Dedifferentiated amniotic fluid mesenchymal stem cell (primary cell): ENCODE results near the gene EIF4G1.
"Not testable (repeated sequence)": the region's sequence is repeated elsewhere in the genome, so short reads cannot be mapped to it uniquely, and the experiment has no call there.

Experiments
- DNase-seq: peaks from one replicate; pipeline ENCODE4 v3.0.0-alpha.2; 2016; ENCODE audit errors: extremely low spot score

The EIF4G1 gene, protein sequence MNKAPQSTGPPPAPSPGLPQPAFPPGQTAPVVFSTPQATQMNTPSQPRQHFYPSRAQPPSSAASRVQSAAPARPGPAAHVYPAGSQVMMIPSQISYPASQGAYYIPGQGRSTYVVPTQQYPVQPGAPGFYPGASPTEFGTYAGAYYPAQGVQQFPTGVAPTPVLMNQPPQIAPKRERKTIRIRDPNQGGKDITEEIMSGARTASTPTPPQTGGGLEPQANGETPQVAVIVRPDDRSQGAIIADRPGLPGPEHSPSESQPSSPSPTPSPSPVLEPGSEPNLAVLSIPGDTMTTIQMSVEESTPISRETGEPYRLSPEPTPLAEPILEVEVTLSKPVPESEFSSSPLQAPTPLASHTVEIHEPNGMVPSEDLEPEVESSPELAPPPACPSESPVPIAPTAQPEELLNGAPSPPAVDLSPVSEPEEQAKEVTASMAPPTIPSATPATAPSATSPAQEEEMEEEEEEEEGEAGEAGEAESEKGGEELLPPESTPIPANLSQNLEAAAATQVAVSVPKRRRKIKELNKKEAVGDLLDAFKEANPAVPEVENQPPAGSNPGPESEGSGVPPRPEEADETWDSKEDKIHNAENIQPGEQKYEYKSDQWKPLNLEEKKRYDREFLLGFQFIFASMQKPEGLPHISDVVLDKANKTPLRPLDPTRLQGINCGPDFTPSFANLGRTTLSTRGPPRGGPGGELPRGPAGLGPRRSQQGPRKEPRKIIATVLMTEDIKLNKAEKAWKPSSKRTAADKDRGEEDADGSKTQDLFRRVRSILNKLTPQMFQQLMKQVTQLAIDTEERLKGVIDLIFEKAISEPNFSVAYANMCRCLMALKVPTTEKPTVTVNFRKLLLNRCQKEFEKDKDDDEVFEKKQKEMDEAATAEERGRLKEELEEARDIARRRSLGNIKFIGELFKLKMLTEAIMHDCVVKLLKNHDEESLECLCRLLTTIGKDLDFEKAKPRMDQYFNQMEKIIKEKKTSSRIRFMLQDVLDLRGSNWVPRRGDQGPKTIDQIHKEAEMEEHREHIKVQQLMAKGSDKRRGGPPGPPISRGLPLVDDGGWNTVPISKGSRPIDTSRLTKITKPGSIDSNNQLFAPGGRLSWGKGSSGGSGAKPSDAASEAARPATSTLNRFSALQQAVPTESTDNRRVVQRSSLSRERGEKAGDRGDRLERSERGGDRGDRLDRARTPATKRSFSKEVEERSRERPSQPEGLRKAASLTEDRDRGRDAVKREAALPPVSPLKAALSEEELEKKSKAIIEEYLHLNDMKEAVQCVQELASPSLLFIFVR (N-terminal part only)

DNA sequence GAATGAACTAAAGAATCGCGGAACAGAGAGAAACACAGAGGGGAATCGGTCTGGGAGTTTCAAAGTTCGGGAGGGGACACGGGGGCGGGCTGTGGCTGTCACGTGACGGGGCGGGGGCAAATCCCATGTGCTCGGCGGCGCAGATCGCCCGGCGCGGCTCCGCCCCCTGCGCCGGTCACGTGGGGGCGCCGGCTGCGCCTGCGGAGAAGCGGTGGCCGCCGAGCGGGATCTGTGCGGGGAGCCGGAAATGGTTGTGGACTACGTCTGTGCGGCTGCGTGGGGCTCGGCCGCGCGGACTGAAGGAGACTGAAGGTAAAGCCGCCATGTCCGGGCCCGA lies at the start of gene EIF4G1:
Gene EIF4G1, plus strand, starts transcription at position 244 of the 337 bp plus-strand sequence. CDS start 1,191 bp downstream, outside the sequence.
- DNase-seq, result peak; percentile 83

DNA sequence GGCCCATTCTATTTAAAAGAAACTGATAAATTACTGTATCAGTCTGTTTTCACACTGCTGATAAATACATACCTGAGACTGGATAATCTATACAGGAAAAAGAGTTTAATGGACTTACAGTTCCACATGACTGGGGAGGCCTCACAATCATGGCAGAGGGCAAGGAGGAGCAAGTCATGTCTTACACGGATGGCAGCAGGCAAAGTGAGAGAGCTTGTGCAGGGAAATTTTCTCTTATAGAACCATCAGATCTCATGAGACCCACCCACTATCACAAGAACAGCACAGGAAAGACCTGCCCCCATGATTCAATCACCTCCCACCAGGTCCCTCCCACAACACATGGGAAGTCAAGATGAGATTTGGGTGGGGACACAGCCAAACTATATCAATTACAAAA lies 47.2 kb upstream of the EIF4G1 start:
- not testable (repeated sequence) for DNase-seq

DNA sequence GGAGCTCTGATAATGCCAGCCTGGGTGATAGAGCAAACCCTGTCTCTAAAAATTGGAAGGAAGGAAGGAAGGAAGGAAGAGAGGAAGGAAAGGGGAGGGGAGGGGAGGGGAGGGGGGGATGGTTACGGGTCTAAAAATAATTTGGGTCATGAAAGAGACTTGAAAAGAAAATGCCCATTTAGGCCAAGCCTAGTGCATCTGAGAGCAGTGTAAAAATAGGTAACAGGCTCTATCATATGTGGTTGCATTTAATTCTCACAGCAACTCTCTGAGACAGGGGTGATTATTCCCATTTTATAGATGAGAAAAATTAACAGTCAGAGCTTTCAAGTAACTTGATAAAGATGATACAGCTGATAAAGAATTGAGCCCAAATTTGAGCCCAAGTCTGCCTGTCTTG lies 42.1 kb upstream of the EIF4G1 start:
- DNase-seq, result no peak

DNA sequence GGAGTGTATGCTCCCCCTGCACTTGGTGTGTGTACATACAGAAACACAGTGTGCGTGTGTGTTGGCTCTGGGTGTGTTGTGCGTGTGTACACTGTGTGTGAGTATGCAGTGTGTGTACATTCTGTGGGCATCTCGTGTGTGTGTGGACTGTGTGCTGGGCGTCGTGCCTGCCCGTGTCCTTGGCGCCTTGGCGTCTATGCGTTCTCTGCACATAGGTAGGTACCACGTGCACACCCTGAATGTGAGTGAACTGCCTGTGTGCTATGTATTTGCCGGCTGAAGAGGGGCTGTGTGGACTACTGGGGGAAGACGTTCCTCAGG lies 39.1 kb upstream of the EIF4G1 start:
- DNase-seq, result no peak

DNA sequence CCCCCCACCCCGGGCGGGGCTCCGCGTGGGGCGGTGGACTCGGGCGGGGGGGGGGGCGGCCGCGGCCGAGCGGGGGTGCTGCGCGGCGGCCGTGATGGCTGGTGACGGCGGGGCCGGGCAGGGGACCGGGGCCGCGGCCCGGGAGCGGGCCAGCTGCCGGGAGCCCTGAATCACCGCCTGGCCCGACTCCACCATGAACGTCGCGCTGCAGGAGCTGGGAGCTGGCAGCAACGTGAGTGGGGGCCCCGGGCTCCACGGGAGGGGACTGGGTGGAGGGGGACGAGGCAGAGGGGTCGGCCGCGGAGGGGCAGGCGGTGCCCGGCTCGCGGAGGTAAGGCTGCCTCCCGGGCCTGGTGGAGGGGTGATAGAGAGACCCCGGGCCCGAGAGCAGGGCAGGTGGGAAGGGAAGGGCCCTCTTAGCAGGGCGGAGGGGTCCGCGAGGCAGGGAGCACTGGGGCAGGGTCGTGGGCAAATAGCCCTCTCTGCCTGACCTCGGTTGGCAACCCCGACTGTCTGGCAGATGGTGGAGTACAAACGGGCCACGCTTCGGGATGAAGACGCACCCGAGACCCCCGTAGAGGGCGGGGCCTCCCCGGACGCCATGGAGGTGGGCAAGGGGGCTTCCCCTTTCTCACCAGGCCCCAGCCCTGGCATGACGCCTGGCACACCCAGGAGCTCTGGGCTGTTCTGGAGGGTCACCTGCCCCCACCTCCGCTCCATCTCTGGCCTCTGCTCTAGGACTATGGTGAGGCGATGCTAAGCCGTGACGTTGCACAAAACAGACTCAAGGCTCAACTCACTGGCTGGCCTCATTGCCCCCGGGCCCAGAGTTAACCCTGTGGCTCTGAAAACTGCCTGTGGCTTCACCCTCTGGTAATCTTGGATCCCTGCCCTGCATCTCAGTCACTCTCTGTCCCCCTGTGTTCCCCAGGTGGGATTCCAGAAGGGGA lies 38.2 kb upstream of the EIF4G1 start, which contains the start of gene ECE2:
Gene ECE2, plus strand, starts transcription at position 62 of the 950 bp plus-strand sequence. Its CDS starts 132 bp downstream, at position 194.
- DNase-seq, result no peak

DNA sequence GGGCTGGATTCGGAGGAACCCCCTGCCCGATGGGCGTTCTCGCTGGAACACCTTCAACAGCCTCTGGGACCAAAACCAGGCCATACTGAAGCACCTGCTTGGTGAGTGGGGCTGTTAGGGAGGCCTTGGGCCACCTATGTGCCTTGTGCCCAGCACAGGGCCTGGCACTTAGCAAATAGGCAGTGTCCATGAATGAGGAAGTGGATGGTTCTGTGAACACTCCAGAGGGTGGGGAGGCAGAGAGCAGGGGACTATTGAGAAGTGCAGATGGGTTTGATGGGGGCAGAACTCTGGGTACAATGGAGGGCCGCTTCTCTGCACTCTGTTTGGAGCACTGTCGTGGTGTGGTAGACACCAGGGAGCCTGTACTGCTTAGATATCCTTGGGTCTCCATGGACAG lies 37.0 kb upstream of the EIF4G1 start:
- no peak for DNase-seq

DNA sequence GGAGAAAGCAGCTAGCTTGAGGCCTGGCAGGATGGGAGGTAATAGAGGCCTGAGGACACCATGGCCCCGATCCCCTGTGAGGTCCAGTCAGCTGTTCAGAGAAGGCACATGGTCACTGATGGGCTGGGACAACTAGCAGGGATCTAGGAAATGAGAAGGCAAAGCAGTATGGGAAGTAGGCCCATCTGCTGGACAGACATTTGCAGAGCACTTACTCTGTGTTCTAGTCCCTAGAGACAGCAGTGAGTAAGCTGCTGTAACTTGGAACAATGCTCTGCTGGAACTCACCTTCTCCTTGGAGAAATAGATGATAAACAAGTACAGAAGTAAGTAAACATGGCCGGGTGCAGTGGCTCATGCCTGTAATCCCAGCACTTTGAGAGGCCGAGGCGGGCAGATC lies 31.5 kb upstream of the EIF4G1 start:
- DNase-seq, result no peak

DNA sequence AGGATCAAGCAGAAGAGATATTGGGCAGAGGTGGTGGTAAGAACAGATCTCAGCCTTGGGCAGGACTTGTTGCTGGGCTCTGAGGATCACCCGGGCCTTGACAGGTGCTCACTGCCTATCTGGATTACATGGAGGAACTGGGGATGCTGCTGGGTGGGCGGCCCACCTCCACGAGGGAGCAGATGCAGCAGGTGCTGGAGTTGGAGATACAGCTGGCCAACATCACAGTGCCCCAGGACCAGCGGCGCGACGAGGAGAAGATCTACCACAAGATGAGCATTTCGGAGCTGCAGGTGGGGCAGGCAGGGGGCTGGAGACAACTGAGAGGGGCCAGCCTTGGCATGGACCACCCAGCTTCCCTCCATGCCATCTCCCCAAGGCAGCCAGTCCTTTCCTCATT lies 30.7 kb upstream of the EIF4G1 start:
- DNase-seq, result no peak

DNA sequence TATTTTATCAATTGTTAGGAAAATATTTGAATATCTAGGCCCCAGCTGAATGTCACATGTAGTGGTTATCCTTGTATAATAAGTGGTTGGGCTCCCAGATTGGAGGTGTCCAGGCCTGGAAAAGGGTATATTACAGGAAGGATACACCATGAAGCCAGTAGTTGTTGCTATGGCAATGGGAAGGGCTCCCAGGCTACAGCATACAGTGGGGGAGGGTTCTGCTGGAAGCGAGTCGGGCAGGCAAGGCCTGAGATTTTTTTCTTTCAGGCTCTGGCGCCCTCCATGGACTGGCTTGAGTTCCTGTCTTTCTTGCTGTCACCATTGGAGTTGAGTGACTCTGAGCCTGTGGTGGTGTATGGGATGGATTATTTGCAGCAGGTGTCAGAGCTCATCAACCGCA lies 29.7 kb upstream of the EIF4G1 start:
- DNase-seq, result peak; percentile 54

DNA sequence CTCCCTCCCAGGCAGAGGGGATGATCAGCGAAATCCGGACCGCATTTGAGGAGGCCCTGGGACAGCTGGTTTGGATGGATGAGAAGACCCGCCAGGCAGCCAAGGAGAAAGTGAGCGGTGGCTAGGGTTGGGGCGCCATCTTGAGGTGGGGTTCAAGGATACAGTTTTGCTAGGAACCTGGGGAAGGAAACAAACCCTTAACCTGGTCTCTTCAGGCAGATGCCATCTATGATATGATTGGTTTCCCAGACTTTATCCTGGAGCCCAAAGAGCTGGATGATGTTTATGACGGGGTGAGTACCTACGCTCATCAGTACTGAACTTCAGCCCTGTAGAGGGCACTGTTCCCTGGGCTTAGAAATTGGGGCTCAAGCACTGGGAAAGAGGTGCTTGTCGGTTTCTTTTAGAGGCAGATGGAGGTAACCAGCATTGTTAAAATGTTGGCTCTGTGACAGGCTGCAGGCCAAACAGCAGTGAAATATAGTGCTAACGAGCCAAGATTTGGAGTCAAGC lies 24.9 kb upstream of the EIF4G1 start:
- peak; percentile 36 for DNase-seq

DNA sequence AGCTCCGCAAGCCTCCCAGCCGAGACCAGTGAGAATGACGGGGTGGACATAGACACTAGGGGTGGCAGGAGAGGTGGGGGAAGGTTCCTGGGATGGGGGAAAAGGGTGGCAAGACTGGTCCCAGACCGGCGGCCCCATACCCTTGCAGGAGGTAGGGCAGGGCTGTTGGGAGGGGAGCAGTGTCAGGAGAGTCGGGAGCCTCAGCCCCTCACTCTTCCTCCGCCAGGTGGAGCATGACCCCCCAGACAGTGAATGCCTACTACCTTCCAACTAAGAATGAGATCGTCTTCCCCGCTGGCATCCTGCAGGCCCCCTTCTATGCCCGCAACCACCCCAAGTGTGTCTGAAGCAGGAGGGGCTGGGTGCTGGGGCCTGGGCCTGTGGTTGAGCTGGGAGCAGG lies 24.1 kb upstream of the EIF4G1 start:
- no peak for DNase-seq

DNA sequence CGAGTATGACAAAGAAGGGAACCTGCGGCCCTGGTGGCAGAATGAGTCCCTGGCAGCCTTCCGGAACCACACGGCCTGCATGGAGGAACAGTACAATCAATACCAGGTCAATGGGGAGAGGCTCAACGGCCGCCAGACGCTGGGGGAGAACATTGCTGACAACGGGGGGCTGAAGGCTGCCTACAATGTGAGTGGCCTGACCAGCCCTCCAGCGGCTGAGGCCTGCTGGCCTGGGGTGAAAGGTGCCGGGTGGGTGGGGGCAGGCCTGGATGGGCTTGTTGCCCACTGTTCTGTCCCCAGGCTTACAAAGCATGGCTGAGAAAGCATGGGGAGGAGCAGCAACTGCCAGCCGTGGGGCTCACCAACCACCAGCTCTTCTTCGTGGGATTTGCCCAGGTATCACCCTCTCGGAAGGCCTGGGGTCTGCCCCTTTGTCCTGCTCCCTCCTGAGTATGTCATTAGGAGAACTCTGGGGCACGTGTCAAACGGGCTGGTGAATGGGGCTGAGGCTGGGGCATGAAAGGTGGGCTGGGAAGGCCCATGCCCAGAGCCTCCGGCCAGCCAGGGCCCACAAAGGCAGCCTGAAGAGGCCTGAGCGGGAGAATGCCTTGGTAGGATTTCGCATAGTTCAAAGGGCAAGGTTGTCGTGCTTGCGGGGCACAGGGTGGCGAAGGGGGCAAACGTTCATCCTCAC lies 23.2 kb upstream of the EIF4G1 start:
- no peak for DNase-seq

DNA sequence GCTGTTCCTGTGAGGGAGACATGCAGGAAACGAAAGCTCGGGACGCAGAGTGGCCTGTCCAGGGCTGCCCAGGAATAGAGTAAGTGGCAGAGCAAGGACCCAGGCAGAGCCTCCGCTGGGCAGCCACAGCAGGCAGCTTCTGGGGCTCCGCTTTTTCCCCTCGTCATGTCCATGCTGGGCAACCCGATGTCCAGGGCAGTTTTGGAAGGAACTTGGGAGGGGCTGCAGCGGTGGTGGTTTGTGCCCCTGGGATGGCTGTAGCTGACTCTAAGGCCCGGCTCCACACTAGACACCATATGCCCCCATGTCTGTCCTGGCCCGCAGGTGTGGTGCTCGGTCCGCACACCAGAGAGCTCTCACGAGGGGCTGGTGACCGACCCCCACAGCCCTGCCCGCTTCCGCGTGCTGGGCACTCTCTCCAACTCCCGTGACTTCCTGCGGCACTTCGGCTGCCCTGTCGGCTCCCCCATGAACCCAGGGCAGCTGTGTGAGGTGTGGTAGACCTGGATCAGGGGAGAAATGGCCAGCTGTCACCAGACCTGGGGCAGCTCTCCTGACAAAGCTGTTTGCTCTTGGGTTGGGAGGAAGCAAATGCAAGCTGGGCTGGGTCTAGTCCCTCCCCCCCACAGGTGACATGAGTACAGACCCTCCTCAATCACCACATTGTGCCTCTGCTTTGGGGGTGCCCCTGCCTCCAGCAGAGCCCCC lies 22.5 kb upstream of the EIF4G1 start:
- no peak for DNase-seq

DNA sequence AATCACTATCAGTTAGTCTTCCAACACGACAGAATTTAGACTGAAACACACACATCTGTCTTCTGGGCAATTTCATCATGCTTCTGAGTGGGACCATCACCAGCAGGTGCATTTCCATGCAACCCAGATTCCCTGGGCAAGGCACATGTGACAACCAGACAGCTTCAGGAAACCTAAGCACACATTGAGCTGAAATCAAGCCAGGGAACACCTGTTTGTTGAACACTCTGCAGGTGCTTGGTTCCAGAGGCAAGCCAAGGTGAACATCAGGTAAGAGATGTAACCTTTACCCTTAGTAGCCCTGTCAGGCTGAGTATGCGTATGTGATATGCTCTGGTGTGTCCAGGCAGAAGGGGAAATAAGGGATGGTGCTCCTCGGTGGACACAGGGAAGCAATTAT lies 18.6 kb upstream of the EIF4G1 start:
- no peak for DNase-seq

DNA sequence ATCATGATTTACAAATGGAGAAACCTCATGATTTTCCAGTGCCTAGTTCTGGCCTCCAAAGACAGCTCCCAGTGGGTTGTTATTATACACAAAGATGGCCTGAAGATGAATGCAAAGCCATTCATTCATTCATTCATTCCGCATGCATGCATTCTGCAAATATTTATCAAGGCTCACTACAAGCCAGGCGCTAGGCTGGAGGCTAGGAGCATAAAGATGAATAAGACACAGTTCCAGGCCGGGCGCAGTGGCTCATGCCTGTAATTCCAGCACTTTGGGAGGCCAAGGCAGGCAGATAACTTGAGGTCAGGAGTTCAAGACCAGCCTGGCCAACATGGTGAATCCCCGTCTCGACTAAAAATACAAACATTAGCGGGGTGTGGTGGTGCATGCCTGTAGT lies 17.8 kb upstream of the EIF4G1 start:
- DNase-seq, result no peak

DNA sequence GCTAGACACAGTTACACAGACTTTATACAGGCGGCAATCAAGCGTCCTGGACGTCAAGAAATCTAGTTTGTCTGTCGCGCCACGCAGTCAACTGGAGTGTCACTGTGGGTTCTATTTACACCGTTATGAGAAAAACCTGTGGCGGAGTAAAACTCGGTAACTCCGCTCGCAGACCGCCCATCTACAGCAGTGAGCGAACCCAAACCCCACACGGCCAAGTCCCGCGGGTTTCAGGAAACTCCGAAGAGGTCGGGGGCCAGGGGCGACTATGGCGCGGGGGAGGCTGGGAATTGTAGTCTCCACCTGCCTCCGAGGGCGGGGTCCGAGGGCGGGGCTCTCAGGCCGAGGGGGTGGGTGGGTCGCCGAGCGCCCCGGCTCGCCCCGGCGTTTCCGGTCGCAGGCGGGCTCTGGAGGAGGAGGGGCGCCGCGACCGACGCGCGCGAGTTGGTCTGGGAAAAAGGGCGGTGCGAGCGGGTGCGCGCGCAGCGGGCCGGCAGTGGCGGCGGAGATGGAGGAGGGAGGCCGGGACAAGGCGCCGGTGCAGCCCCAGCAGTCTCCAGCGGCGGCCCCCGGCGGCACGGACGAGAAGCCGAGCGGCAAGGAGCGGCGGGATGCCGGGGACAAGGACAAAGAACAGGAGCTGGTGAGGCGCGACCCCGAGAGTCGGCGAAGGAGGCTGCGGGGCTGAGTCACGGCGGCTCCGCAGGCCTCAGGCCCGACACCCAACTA lies 15.5 kb upstream of the EIF4G1 start, which contains the start of gene PSMD2:
Gene PSMD2, plus strand, starts transcription at position 483 of the 729 bp plus-strand sequence. Its CDS starts 26 bp downstream, at position 509.
- peak; percentile 94 for DNase-seq

DNA sequence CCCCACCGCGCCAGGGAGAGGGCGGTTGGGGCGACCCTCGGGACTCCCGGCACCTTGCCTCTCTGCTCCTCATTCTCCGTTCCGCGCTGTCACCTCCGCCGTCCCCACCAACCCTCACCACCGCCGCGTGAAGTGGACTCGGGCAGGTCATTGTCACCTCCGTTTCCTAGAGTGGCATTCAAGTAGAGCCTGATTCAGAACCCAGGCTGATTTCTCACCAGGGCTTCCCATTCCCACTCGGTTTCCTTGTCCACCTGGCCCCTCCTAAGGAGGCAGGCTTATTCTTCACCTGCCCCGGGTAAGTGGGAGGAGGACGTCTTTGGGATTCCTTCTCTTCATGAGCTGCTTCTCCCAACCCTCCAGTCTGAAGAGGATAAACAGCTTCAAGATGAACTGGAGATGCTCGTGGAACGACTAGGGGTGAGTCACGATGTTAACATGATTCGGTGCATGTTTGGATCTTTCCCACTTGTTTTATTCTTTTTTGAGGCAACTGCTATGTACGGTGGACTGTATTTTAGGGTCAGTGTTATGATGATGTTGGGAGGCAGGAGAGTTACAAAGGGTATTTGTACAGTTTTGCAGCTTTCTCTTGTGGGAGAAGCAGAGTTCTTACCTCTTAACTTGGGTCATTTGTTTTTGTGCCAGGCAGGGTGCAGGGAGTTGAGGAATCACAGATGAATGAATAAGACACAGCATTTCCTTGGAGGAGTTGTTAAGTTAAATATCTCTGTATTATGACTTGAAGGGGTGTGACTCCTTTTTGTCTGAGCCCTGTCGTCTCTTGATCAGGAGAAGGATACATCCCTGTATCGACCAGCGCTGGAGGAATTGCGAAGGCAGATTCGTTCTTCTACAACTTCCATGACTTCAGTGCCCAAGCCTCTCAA lies 14.7 kb upstream of the EIF4G1 start:
- DNase-seq, result peak; percentile 18

DNA sequence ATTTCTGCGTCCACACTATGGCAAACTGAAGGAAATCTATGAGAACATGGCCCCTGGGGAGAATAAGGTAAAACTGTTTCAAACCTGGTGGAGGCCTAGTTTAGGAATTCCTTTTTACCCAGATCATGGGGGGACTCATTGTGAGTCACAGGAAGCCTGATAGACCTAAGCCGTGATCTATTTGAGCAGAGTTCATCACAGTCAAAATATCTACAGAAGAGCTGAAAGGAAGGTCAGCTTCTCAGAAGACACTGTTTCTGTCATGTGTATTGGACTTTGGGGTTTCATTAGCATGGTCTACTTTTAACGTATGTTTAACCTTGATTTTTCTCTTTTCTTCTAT lies 14.1 kb upstream of the EIF4G1 start:
- no peak for DNase-seq
